Astrocyte (in vitro differentiated cells and primary cell): Measurements from ENCODE around the gene DNAH6. TPM values are rescaled to one million over a fixed set of nuclear protein-coding genes. Genes with fewer than 3 reads are reported as not detected.
"Not testable (repeated sequence)": the region's sequence is repeated elsewhere in the genome, so short reads cannot be mapped to it uniquely, and the experiment has no call there.

ENCODE experiments used
- DNase-seq: peaks from one replicate; pipeline ENCODE4 v3.0.0-alpha.2; 2010; ENCODE audit warnings: low read depth
- FAIRE-seq: peaks from 2 replicates; lab custom pipeline; 2011; peaks lifted over from hg19 to GRCh38; lab: Jason Lieb, UNC
- H2AFZ ChIP-seq: 2 replicates; pipeline ENCODE4 v1.6.0; 2012; ENCODE audit warnings: low read depth, low read length, inconsistent platforms
- H3K27ac ChIP-seq: 2 replicates; pipeline ENCODE4 v1.5.1; 2011; ENCODE audit warnings: low read depth, low read length, inconsistent platforms
- H3K27me3 ChIP-seq: 2 replicates; pipeline ENCODE4 v1.6.0; 2011; ENCODE audit warnings: low read length, inconsistent platforms; ENCODE audit not compliant: insufficient read depth
- H3K36me3 ChIP-seq: 2 replicates; pipeline ENCODE4 v1.5.1; 2011; ENCODE audit warnings: low read length, inconsistent platforms; ENCODE audit not compliant: insufficient read depth
- H3K4me1 ChIP-seq: 2 replicates; pipeline ENCODE4 v1.5.1; 2011; ENCODE audit warnings: low read length, inconsistent platforms; ENCODE audit not compliant: insufficient read depth
- H3K4me2 ChIP-seq: 2 replicates; pipeline ENCODE4 v1.6.0; 2012; ENCODE audit warnings: low read length, inconsistent platforms
- H3K4me3 ChIP-seq: 2 replicates; pipeline ENCODE4 v1.5.1; 2011; ENCODE audit warnings: low read depth, mild to moderate bottlenecking, low read length, inconsistent platforms; ENCODE audit not compliant: insufficient read depth
- H3K79me2 ChIP-seq: 2 replicates; pipeline ENCODE4 v1.6.0; 2012; ENCODE audit warnings: mild to moderate bottlenecking, low read length, inconsistent platforms; ENCODE audit not compliant: insufficient read depth
- H3K9ac ChIP-seq: 2 replicates; pipeline ENCODE4 v1.6.0; 2012; ENCODE audit warnings: mild to moderate bottlenecking, low read length, inconsistent platforms
- H3K9me3 ChIP-seq: 2 replicates; pipeline ENCODE4 v1.5.1; 2012; ENCODE audit warnings: low read depth, mild to moderate bottlenecking, low read length, inconsistent platforms; ENCODE audit not compliant: insufficient read depth
- H4K20me1 ChIP-seq: 2 replicates; pipeline ENCODE4 v1.6.0; 2012; ENCODE audit warnings: low read length, inconsistent platforms; ENCODE audit not compliant: insufficient read depth
- H3K27ac Mint-ChIP-seq: one replicate; pipeline ENCODE4 v1.8.0; 2021; ENCODE audit warnings: mild to moderate bottlenecking, mixed read lengths; ENCODE audit not compliant: unreplicated experiment
- H3K27me3 Mint-ChIP-seq: one replicate; pipeline ENCODE4 v1.8.0; 2021; ENCODE audit warnings: low read depth, mixed read lengths; ENCODE audit not compliant: unreplicated experiment
- H3K36me3 Mint-ChIP-seq: one replicate; pipeline ENCODE4 v1.8.0; 2021; ENCODE audit warnings: low read depth, mixed read lengths; ENCODE audit not compliant: unreplicated experiment
- H3K4me1 Mint-ChIP-seq: one replicate; pipeline ENCODE4 v1.8.0; 2021; ENCODE audit warnings: low read depth, mixed read lengths; ENCODE audit not compliant: unreplicated experiment
- H3K4me3 Mint-ChIP-seq: one replicate; pipeline ENCODE4 v1.8.0; 2021; ENCODE audit warnings: mild to moderate bottlenecking, moderate library complexity, mixed read lengths; ENCODE audit not compliant: unreplicated experiment
- H3K9me3 Mint-ChIP-seq: one replicate; pipeline ENCODE4 v1.8.0; 2021; ENCODE audit warnings: mild to moderate bottlenecking, mixed read lengths; ENCODE audit not compliant: unreplicated experiment
- CTCF ChIP-seq: IDR thresholded peaks from 2 replicates; pipeline ENCODE4 v1.5.1; 2011; ENCODE audit warnings: low read depth, mild to moderate bottlenecking, inconsistent platforms, low read length, moderate library complexity; ENCODE audit not compliant: insufficient read depth
- EZH2 ChIP-seq: IDR thresholded peaks from 2 replicates; pipeline ENCODE4 v1.6.1; 2012; ENCODE audit warnings: mild to moderate bottlenecking, low read length, inconsistent platforms; ENCODE audit not compliant: insufficient read depth
- total RNA-seq: library from RNA; stranded (reverse); gene quantifications from 2 replicates; pipeline ENCODE4 v1.2.1, GENCODE V29; 2021

DNAH6 gene
- total RNA-seq, 1 donor from 2014 or later, result 0.20 TPM

DNA sequence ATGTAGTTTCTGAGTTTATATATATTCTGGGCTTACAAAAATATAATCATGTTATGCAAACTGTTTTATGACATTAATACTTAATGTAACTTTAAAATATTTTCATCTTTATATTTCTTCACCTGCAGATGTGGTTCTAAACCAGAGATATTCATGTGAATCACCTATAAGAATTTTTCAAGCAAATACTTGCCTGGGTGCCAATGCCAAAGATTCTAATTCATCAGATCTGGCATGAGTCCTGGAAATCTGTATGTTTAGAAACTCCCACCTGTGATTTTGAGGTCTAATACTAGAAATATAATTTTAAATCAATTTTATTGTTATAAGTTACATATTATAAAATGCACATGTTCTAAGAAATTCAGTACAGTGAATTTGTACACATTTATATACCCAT is 19.9 kb upstream of the DNAH6 start:
- H3K4me3 ChIP-seq, result no peak overlapping the region
- DNase-seq, result no peak

DNA sequence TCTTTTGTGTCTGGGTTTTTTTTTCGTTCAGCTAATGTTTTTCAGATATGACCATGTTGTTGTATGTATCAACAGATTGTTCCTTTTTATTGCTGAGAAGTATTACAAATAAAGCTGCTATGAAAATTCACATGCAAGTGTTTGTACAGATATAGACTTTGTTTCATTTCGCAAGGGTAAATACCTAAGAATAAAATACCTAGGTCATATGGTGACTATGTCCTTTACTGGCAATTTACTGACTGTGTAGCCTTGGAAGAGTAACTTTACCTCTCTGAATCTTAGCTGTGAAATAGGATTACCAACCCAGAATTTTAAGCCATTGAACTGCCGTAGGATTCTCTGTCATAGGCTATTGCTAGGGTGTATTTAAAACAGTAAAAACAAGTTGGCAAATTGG is 19.0 kb upstream of the DNAH6 start:
- no peaks in the 10 kb centered on the region for H3K27me3 ChIP-seq
- no peak overlapping the region for H3K4me2 ChIP-seq
- Mint-ChIP-seq H3K27me3 (no peaks in the 10 kb centered on the region), H3K36me3 (no peaks in the 10 kb centered on the region), H3K4me3 (no peak overlapping the region), H3K27ac (no peak overlapping the region), H3K9me3 (no peaks in the 10 kb centered on the region), H3K4me1 (peaks cover 5% of the 10 kb centered on the region)
- H3K27ac ChIP-seq, result no peak overlapping the region
- no peak overlapping the region for H2AFZ ChIP-seq
- H3K4me1 ChIP-seq, result peaks cover 12% of the 10 kb centered on the region
- DNase-seq (no peak), FAIRE-seq (peak; percentile 47)
- H3K79me2 ChIP-seq, result no peaks in the 10 kb centered on the region
- no peak for TF ChIP-seq EZH2
- TF ChIP-seq CTCF, result no peak
- no peaks in the 10 kb centered on the region for H3K36me3 ChIP-seq
- no peak overlapping the region for H3K4me3 ChIP-seq
- H3K9ac ChIP-seq, result no peak overlapping the region
- H3K9me3 ChIP-seq, result no peaks in the 10 kb centered on the region
- no peaks in the 10 kb centered on the region for H4K20me1 ChIP-seq

More for the DNA sequence above, 19.9 kb upstream of the DNAH6 start:
- Histone ChIP-seq H3K9me3 (no peaks in the 10 kb centered on the region), H3K79me2 (no peaks in the 10 kb centered on the region), H3K4me1 (peaks cover 12% of the 10 kb centered on the region), H3K36me3 (no peaks in the 10 kb centered on the region), H4K20me1 (no peaks in the 10 kb centered on the region), H2AFZ (no peak overlapping the region), H3K27me3 (no peaks in the 10 kb centered on the region), H3K27ac (no peak overlapping the region), H3K9ac (no peak overlapping the region), H3K4me2 (no peak overlapping the region)
- H3K36me3 Mint-ChIP-seq, result no peaks in the 10 kb centered on the region
- H3K4me3 Mint-ChIP-seq, result no peak overlapping the region
- FAIRE-seq, result no peak
- no peak overlapping the region for H3K27ac Mint-ChIP-seq
- H3K4me1 Mint-ChIP-seq, result peaks cover 5% of the 10 kb centered on the region
- no peaks in the 10 kb centered on the region for H3K9me3 Mint-ChIP-seq
- H3K27me3 Mint-ChIP-seq, result no peaks in the 10 kb centered on the region
- TF ChIP-seq EZH2 (no peak), CTCF (no peak)

DNA sequence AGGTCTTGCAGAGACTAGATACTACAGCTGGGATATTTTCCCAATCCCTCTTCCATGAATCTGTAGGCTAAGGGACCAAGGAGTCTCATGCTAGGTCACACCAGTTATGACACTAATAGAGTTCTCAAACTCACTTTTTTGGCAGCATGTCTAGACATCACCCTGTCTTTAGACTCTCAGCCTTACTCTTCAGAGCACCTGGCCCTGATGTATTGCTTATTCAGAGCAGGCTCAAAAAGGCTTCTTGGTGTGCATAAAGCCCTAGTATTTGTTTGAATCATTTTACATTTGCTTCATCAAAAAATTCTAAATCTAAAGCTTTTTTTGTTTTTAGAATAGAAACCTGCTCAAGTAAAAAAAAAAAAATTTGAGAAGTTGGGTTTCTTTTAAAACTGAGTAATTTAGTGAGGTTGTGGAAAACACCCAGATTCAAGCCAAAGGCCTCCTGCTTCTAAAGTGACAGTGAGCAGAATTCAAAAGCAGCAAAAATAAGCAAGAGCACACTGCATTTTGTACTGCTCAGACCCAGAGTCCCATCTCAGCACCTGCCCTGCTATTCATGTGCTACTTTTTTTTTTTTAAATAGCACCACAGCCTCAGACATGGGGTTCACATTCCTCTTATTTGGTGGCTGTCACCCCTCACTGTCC is 18.0 kb upstream of the DNAH6 start:
- TF ChIP-seq CTCF (no peak), EZH2 (no peak)
- no peak overlapping the region for H3K27ac Mint-ChIP-seq
- peaks cover 5% of the 10 kb centered on the region for H3K4me1 Mint-ChIP-seq
- no peaks in the 10 kb centered on the region for H3K27me3 ChIP-seq
- FAIRE-seq (peak; percentile 26), DNase-seq (no peak)
- H2AFZ ChIP-seq, result no peak overlapping the region
- no peaks in the 10 kb centered on the region for H3K36me3 ChIP-seq
- H3K79me2 ChIP-seq, result no peaks in the 10 kb centered on the region
- no peaks in the 10 kb centered on the region for H4K20me1 ChIP-seq
- no peak overlapping the region for H3K4me3 ChIP-seq
- no peaks in the 10 kb centered on the region for H3K36me3 Mint-ChIP-seq
- H3K9me3 ChIP-seq, result no peaks in the 10 kb centered on the region
- H3K9ac ChIP-seq, result no peak overlapping the region
- no peak overlapping the region for H3K4me2 ChIP-seq
- H3K4me3 Mint-ChIP-seq, result no peak overlapping the region
- peaks cover 10% of the 10 kb centered on the region for H3K4me1 ChIP-seq
- H3K9me3 Mint-ChIP-seq, result no peaks in the 10 kb centered on the region
- no peak overlapping the region for H3K27ac ChIP-seq
- H3K27me3 Mint-ChIP-seq, result no peaks in the 10 kb centered on the region

DNA sequence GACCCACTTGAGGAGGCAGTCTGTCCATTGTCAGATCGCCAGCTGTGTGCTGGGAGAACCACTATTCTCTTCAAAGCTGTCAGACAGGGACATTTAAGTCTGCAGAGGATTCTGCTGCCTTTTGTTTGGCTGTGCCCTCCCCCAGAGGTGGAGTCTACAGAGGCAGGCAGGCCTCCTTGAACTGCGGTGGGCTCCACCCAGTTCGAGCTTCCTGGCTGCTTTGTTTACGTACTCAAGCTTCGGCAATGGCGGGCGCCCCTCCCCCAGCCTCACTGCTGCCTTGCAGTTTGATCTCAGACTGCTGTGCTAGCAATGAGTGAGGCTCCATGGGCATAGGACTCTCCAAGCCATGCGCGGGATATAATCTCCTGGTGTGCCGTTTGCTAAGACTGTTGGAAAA is 5.3 kb upstream of the DNAH6 start:
- not testable (repeated sequence) for H4K20me1 ChIP-seq, H3K36me3 ChIP-seq, H3K9me3 ChIP-seq, H3K4me2 ChIP-seq, H3K4me1 ChIP-seq, H3K4me1 Mint-ChIP-seq, H3K79me2 ChIP-seq, H3K36me3 Mint-ChIP-seq, H3K4me3 Mint-ChIP-seq, FAIRE-seq, H3K9ac ChIP-seq, H3K4me3 ChIP-seq, H3K27ac Mint-ChIP-seq, H3K27me3 ChIP-seq, H3K27me3 Mint-ChIP-seq, H2AFZ ChIP-seq, DNase-seq, H3K27ac ChIP-seq
- peaks cover 16% of the 10 kb centered on the region for H3K9me3 Mint-ChIP-seq
